NCI-H2171 treated with DMSO at 0.1 percent for 48 hours (cell line): ENCODE results near the gene ADO.
"Not testable (repeated sequence)": the region's sequence is repeated elsewhere in the genome, so short reads cannot be mapped to it uniquely, and the experiment has no call there.

Source experiments
- DNase-seq: peaks from one replicate; lab custom pipeline; 2025; lab: John Stamatoyannopoulos, UW

ADO gene

GRCh38 chr10:62804356-62805230, at the start of gene ADO:
ADO (plus strand) TSS chr10:62804720; CDS start chr10:62805060, 340 bp downstream.
- DNase-seq, result peak; percentile 85

GRCh38 chr10:62754963-62755362, 49.6 kb upstream of the ADO start:
- no peak for DNase-seq

- no peak for DNase-seq
These were observed 48.6 kb upstream of the ADO start for GRCh38 chr10:62755662-62756653.

GRCh38 chr10:62759599-62760175, 44.8 kb upstream of the ADO start:
- no peak for DNase-seq

GRCh38 chr10:62760401-62760800, 44.1 kb upstream of the ADO start:
- no peak for DNase-seq

- DNase-seq, result no peak
These were observed 43.4 kb upstream of the ADO start for GRCh38 chr10:62761115-62761514.

GRCh38 chr10:62763155-62763554, 41.4 kb upstream of the ADO start:
- DNase-seq, result no peak

- no peak for DNase-seq
These were observed 40.5 kb upstream of the ADO start for GRCh38 chr10:62764011-62764410.

GRCh38 chr10:62765726-62766125, 38.8 kb upstream of the ADO start:
- DNase-seq, result no peak

- no peak for DNase-seq
These were observed 38.1 kb upstream of the ADO start for GRCh38 chr10:62766386-62766785.

GRCh38 chr10:62769574-62770242, 34.8 kb upstream of the ADO start:
- no peak for DNase-seq

GRCh38 chr10:62772186-62772974, 32.1 kb upstream of the ADO start:
- no peak for DNase-seq

- DNase-seq, result no peak
These were observed 26.4 kb upstream of the ADO start for GRCh38 chr10:62778125-62778524.

- DNase-seq, result no peak
These were observed 24.9 kb upstream of the ADO start for GRCh38 chr10:62779487-62780248.

GRCh38 chr10:62784537-62784936, 20.0 kb upstream of the ADO start:
- DNase-seq, result not testable (repeated sequence)

- DNase-seq, result not testable (repeated sequence)
These were observed 16.2 kb upstream of the ADO start for GRCh38 chr10:62788285-62788684.

- DNase-seq, result no peak
These were observed 15.6 kb upstream of the ADO start for GRCh38 chr10:62788861-62789467.

- DNase-seq, result no peak
These were observed 14.4 kb upstream of the ADO start for GRCh38 chr10:62790019-62790555.

- DNase-seq, result no peak
These were observed 13.9 kb upstream of the ADO start for GRCh38 chr10:62790571-62790970.
